WTC11 (cell line): ENCODE results near the gene SWT1. TPM values are rescaled to one million over a fixed set of nuclear protein-coding genes. Genes with fewer than 3 reads are reported as not detected.

ENCODE experiments used
- ATAC-seq: fragments of 200-7000 bp; cut with Tn5 transposase; 2 replicates; pipeline ENCODE4 v1.10.0; 2021; ENCODE audit warnings: mild to moderate bottlenecking, moderate library complexity
- CTCF ChIA-PET: fragments of 300-600 bp; sonication (Branson Sonifier 250); formaldehyde crosslinking; loops from one replicate; lab custom pipeline; 2021; ENCODE audit warnings: antibody characterized with exemption; lab: Charles Lee
- POLR2A ChIA-PET: fragments of 350-600 bp; sonication (Branson Sonifier 250); formaldehyde crosslinking; loops from one replicate; lab custom pipeline; 2021; ENCODE audit warnings: antibody characterized with exemption; lab: Charles Lee
- DNase-seq: peaks from one replicate; pipeline ENCODE4 v3.0.0; 2021; ENCODE audit warnings: low spot score
- H3K27ac Mint-ChIP-seq: 2 replicates; pipeline ENCODE4 v1.8.0; 2021; ENCODE audit warnings: mixed read lengths
- H3K27me3 Mint-ChIP-seq: 2 replicates; pipeline ENCODE4 v1.8.0; 2021; ENCODE audit warnings: low read depth, mild to moderate bottlenecking, moderate library complexity, mixed read lengths
- H3K36me3 Mint-ChIP-seq: 2 replicates; pipeline ENCODE4 v1.8.0; 2021; ENCODE audit warnings: mixed read lengths
- H3K4me1 Mint-ChIP-seq: 2 replicates; pipeline ENCODE4 v1.8.0; 2022; ENCODE audit warnings: mixed read lengths
- H3K4me3 Mint-ChIP-seq: 2 replicates; pipeline ENCODE4 v1.8.0; 2021; ENCODE audit warnings: mild to moderate bottlenecking, moderate library complexity, mixed read lengths
- H3K9me3 Mint-ChIP-seq: 2 replicates; pipeline ENCODE4 v1.8.0; 2021; ENCODE audit warnings: mixed read lengths
- ARID4B ChIP-seq: sonication (generic); formaldehyde crosslinking; IDR thresholded peaks from 2 replicates; pipeline ENCODE4 v1.8.0; 2023; ENCODE audit warnings: missing genetic modification reagents, mild to moderate bottlenecking, borderline replicate concordance
- ATF3 ChIP-seq: sonication (generic); formaldehyde crosslinking; conservative IDR thresholded peaks from 2 replicates; pipeline ENCODE4 v1.8.1; 2022; ENCODE audit warnings: mild to moderate bottlenecking, missing genetic modification reagents
- E2F1 ChIP-seq: sonication (generic); formaldehyde crosslinking; IDR thresholded peaks from 2 replicates; pipeline ENCODE4 v1.8.0; 2022; ENCODE audit warnings: mild to moderate bottlenecking, missing genetic modification reagents
- MLX ChIP-seq: sonication (generic); formaldehyde crosslinking; IDR thresholded peaks from 2 replicates; pipeline ENCODE4 v1.8.1; 2023; ENCODE audit warnings: mild to moderate bottlenecking, missing genetic modification reagents, moderate library complexity
- NR3C1 ChIP-seq: sonication (generic); formaldehyde crosslinking; conservative IDR thresholded peaks from 2 replicates; pipeline ENCODE4 v1.8.1; 2023; ENCODE audit warnings: low read depth, mild to moderate bottlenecking, missing genetic modification reagents
- PREB ChIP-seq: sonication (generic); formaldehyde crosslinking; IDR thresholded peaks from 2 replicates; pipeline ENCODE4 v1.8.1; 2022; ENCODE audit warnings: mild to moderate bottlenecking, missing genetic modification reagents, moderate library complexity, borderline replicate concordance
- PRRX2 ChIP-seq: fragments of 250-450 bp; sonication (Bioruptor Pico); IDR thresholded peaks from 2 replicates; pipeline ENCODE4 v1.8.0; 2021; ENCODE audit warnings: mild to moderate bottlenecking
- RORB ChIP-seq: fragments of 250-450 bp; sonication (Bioruptor Pico); IDR thresholded peaks from 2 replicates; pipeline ENCODE4 v1.9.0; 2021; ENCODE audit warnings: mild to moderate bottlenecking
- SOX15 ChIP-seq: fragments of 250-450 bp; sonication (Bioruptor Pico); IDR thresholded peaks from 2 replicates; pipeline ENCODE4 v1.9.0; 2021; ENCODE audit warnings: mild to moderate bottlenecking
- SP1 ChIP-seq: sonication (generic); formaldehyde crosslinking; conservative IDR thresholded peaks from 2 replicates; pipeline ENCODE4 v1.8.1; 2022; ENCODE audit warnings: missing genetic modification reagents
- TEAD1 ChIP-seq: sonication (generic); formaldehyde crosslinking; IDR thresholded peaks from 2 replicates; pipeline ENCODE4 v1.8.0; 2022; ENCODE audit warnings: mild to moderate bottlenecking, missing genetic modification reagents
- ZNF121 ChIP-seq: sonication (generic); formaldehyde crosslinking; IDR thresholded peaks from 2 replicates; pipeline ENCODE4 v1.8.0; 2023; ENCODE audit warnings: missing genetic modification reagents
- ZNF232 ChIP-seq: sonication (generic); formaldehyde crosslinking; IDR thresholded peaks from 2 replicates; pipeline ENCODE4 v1.8.0; 2022; ENCODE audit warnings: mild to moderate bottlenecking, missing genetic modification reagents
- ZNF263 ChIP-seq: sonication (generic); formaldehyde crosslinking; IDR thresholded peaks from 2 replicates; pipeline ENCODE4 v1.8.1; 2022; ENCODE audit warnings: low read depth, mild to moderate bottlenecking, moderate library complexity, missing genetic modification reagents
- ZNF396 ChIP-seq: fragments of 250-450 bp; sonication (Bioruptor Pico); IDR thresholded peaks from 2 replicates; pipeline ENCODE4 v1.8.0; 2021; ENCODE audit warnings: mild to moderate bottlenecking, moderate library complexity, borderline replicate concordance
- ZNF532 ChIP-seq: fragments of 250-450 bp; sonication (Bioruptor Pico); IDR thresholded peaks from 2 replicates; pipeline ENCODE4 v1.9.0; 2021; ENCODE audit warnings: mild to moderate bottlenecking, borderline replicate concordance
- total RNA-seq: library from RNA; stranded (reverse); gene quantifications from 3 replicates; pipeline ENCODE4 v1.2.3, GENCODE V29; 2021

The SWT1 gene
- total RNA-seq, 1 experiment from 2014 or later = 5.8 TPM

GRCh38 chr1:185297982-185298381 lies 141.0 kb downstream of the SWT1 start:
- Mint-ChIP-seq H3K9me3 (no peaks in the 10 kb centered on the region), H3K36me3 (peaks cover 69% of the 10 kb centered on the region), H3K27ac (no peak overlapping the region), H3K27me3 (no peaks in the 10 kb centered on the region), H3K4me1 (no peaks in the 10 kb centered on the region), H3K4me3 (no peak overlapping the region)
- POLR2A ChIA-PET = no interaction called here
- TF ChIP-seq PREB (CRISPR knock-in tag) = no peak
- TF ChIP-seq ZNF263 = no peak
- no peak for TF ChIP-seq ZNF121 (CRISPR knock-in tag)
- TF ChIP-seq MLX (CRISPR knock-in tag) = no peak
- TF ChIP-seq ARID4B = no peak
- TF ChIP-seq SOX15 (CRISPR knock-in tag) = no peak
- TF ChIP-seq SP1 = no peak
- no peak for TF ChIP-seq RORB (CRISPR knock-in tag)
- DNase-seq = no peak
- no peak for ATAC-seq
- CTCF ChIA-PET = interaction anchor here (0.6 kb wide), 1 partner anchor 109 kb away, joined by 3 read pairs; no protein-coding TSS in a partner anchor

GRCh38 chr1:185300152-185300551 lies 143.2 kb downstream of the SWT1 start:
- H3K9me3 Mint-ChIP-seq = no peaks in the 10 kb centered on the region
- no peak overlapping the region for H3K27ac Mint-ChIP-seq
- ATAC-seq (no peak), DNase-seq (no peak)
- H3K4me1 Mint-ChIP-seq = no peaks in the 10 kb centered on the region
- H3K36me3 Mint-ChIP-seq = peaks cover 84% of the 10 kb centered on the region
- H3K4me3 Mint-ChIP-seq = no peak overlapping the region
- POLR2A ChIA-PET = no interaction called here
- no peak for TF ChIP-seq PRRX2
- no peak for TF ChIP-seq TEAD1 (CRISPR knock-in tag)
- no peak for TF ChIP-seq NR3C1 (CRISPR knock-in tag)
- no peak for TF ChIP-seq ZNF396 (CRISPR knock-in tag)
- TF ChIP-seq E2F1 (CRISPR knock-in tag) = no peak
- no peak for TF ChIP-seq ZNF532 (CRISPR knock-in tag)
- no peak for TF ChIP-seq ZNF232 (CRISPR knock-in tag)
- TF ChIP-seq MLX (CRISPR knock-in tag) = no peak
- TF ChIP-seq ATF3 (CRISPR knock-in tag) = no peak
- no peaks in the 10 kb centered on the region for H3K27me3 Mint-ChIP-seq
- CTCF ChIA-PET = interaction anchor here (0.8 to 1.0 kb wide), 2 partner anchors 295 to 381 kb away, joined by 3 read pairs; no protein-coding TSS in a partner anchor
